Right ventricle myocardium inferior (tissue), 1 donor: ENCODE data around the gene TTC34. TPM values are rescaled to one million over a fixed set of nuclear protein-coding genes. Genes with fewer than 3 reads are reported as not detected.

ENCODE experiments used
- ATAC-seq: fragments of 200-7000 bp; cut with Tn5 transposase; one replicate; pipeline ENCODE4 v1.9.1; 2020; ENCODE audit warnings: mild to moderate bottlenecking, moderate library complexity
- DNase-seq: peaks from one replicate; pipeline ENCODE4 v3.0.0; 2021; ENCODE audit errors: missing footprints
- intact Hi-C: fragments of 100-400 bp; cut with DNase I; formaldehyde crosslinking; loops from one replicate; pipeline ENCODE4 v1.11.0; 2022
- long read RNA-seq: library from polyadenylated mRNA; unstranded; transcript quantifications from one replicate; pipeline ENCODE4 v2.0.0, GENCODE V29; 2021
- total RNA-seq: library from RNA; stranded (reverse); fragmentation: NEBNext Ultra II Directional; extraction: Animal tissue kit (Norgen Biotek cat#: 25700); gene quantifications from one replicate; pipeline ENCODE4 v1.2.1, GENCODE V29; 2021
- donor health status: DM: no; HTN: yes; CAD: no; lungs with severe emphysema.

Gene TTC34, protein sequence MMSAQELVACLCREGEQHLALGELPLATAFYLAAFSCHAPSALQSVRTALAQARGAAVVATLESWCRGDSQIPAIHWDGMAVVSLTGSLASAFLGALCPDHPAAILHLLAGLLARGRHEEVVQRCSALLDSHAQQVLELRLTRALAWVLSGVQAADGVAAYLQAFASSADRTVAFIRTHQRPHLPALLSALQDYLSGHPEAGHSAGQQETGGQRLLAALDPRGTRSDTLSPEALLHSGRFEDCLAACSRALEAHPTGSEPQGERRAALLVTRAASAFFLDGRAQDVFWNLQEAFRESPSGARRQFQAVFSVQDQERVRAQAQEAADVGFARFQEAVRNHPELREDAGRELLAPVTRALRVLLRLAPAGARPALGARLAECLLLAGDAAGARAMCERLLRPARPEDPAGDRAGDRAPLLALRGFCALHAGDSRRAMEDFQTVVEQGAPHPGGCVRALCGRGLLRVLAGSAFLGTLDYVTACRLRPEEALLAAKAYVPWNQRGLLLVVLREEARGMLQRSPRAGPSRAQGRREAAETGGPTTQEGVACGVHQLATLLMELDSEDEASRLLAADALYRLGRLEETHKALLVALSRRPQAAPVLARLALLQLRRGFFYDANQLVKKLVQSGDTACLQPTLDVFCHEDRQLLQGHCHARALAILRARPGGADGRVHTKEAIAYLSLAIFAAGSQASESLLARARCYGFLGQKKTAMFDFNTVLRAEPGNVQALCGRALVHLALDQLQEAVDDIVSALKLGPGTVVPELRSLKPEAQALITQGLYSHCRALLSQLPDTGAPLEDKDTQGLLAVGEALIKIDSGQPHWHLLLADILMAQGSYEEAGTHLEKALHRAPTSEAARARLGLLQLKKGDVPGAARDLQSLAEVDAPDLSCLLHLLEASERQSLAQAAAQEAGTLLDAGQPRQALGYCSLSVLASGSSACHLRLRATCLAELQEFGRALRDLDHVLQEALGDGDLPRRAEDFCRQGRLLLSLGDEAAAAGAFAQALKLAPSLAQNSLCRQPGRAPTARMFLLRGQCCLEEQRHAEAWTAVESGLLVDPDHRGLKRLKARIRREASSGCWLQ
- total RNA-seq: 0.70 TPM
- long read RNA-seq: 0 reads

DNA sequence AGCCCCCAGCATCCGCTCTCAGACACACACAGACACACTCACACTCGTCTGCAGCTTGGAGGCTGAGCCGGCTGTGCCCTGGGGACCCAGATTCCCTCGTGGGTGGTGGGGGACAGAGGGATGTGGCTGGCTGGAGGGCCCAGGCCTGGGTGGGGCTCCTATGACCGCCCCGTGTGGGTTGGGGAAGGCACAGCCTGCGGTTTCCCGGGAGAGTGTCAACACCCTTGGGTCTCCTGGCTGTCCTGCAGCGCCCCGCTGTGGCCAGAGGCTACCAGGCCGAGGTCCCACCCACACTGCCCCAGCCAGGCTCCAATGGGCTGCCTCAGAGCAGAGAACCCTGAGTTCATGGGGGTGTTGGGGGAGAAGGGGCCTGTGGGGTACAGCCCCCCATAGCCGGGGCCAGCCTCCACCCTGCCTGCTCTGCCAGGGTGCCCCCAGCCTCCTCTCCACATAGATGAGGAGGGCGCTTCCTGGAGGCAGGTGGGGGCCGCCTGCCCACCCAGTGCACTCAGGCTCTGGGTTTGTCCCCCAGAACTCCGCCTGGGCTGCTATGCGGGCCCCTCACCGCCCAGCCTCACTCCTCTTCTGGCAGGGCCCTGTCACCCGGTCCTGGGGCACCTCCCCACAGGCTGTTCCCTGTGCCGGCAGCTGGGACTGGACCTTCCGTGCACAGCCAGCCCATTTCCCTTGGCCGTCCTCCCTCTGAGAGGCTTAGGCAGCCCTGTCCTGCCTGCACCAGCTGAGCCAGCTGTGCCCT, at the start of gene TTC34:
TTC34 (minus strand) TSS at position 159 of the 757 bp plus-strand sequence. CDS start 866 bp downstream, outside the sequence.
- intact Hi-C loops: no loop called here
- peak; percentile 55 for DNase-seq
- ATAC-seq: no peak

DNA sequence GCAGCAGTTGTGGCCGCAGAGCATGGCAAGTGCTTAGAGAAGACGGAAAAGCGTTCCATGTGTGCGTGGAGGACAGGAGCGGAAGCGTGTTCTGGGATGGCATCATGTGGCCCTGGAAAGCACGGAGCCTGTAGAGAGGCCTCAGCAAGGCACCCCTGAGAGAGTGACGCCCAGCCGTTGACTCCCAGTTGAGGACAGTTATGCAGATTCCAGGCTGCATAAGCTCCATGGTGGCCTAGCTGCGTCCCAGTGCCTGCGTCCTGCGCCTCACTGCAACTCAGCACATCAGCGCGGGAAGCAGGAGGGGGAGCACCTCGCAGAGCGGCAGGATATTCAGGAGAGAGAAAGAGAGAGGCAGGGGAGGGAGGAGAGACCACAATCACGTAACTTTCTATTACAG, 49.0 kb upstream of the TTC34 start:
- no peak for ATAC-seq
- intact Hi-C loops: no loop called here
- no peak for DNase-seq

DNA sequence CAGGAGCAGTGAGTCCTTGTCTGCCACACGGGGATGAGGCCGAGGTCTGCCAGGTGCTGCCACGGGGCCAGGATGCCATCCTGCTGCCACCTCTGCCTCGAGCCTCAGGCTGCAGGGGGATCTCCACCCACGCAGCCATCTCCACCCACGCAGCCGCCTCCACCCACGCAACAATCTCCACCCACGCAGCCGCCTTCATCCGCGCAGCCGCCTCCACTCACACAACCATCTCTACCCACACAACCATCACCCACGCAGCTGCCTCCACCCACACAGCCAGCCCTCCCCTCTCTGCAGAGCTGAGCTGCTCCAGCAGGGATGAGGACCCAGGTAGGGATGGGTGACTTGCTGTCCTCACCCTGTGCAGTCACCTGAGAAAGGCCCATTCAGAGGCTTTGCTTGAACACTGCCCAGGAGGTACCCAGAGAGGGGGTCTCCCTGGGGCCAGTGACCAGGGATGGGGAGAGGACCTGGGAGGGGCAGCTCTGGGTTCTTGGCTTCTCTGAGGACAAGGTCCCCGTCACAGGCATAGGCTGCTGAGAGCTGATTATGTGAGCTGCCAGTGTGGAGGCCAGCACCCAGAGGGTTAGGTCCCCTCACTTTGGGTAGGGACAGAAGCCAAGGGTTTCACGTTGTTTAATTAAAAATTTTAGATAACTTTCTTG, 46.6 kb upstream of the TTC34 start:
- no peak for DNase-seq
- intact Hi-C loops: no loop called here
- ATAC-seq: no peak

DNA sequence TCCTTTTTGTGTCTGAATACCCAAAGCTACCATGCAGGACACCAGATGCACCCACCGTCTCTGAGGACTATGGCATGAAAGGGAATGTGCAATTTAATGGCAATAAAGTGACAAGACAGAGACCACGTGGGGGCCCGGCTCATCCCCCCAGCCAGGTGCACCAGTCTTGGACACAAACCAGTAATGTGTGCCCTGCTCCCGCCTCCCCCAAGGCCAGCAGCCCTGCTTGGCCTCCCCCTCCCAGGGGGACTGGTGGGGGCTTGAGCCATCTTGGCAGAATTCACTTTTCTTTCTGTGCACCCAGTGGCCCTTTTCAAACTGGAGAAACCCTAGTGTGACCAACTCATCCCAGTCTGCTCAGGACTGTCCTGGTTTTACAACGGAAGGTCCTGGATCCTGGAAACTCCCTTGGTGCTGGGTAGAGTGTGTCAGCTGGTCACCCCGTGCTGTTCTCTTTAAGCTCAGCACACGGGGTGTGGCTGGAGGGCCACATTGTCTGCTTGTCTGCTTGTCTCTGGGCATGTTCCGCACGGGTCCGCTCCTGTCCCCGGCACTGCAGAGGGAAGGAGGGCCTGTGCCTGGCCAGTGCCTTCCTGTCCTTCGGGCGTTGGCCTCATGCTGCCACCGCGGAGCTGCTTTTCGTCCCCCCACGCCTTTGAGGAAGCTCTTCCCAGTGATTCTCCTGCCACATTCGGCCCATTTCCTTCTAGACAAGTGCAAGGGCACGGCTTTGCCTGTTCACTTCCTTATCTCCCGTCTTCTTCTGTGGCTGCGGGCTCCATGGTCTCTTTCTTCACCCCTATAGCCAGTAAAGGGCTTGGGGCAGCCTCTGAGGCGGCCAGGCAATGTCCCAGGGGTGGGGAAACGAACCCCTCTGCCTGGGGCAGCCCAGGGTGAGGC, 45.8 kb upstream of the TTC34 start:
- ATAC-seq (no peak), DNase-seq (peak; percentile 49)
- intact Hi-C loops: no loop called here

DNA sequence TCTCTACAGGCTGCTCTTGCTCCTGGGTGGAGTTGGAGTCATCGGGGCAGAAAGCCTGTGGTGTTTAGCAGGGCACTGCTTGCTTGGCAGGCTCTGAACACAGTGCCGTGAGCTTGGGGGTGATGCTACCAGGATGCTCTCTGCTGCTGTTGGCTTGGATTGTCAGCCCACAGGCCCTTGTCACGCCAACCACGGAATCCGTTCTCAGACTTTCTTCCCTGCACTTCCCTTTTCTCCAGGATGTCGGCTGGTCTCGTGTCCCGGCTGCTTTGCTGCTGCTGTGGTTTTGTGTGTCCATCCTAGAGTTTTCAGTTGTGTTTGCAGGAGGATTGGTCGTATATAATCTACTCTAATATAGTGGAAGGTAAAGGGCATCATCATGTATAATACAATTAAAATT, 44.4 kb upstream of the TTC34 start:
- ATAC-seq: no peak
- intact Hi-C loops: no loop called here
- no peak for DNase-seq

DNA sequence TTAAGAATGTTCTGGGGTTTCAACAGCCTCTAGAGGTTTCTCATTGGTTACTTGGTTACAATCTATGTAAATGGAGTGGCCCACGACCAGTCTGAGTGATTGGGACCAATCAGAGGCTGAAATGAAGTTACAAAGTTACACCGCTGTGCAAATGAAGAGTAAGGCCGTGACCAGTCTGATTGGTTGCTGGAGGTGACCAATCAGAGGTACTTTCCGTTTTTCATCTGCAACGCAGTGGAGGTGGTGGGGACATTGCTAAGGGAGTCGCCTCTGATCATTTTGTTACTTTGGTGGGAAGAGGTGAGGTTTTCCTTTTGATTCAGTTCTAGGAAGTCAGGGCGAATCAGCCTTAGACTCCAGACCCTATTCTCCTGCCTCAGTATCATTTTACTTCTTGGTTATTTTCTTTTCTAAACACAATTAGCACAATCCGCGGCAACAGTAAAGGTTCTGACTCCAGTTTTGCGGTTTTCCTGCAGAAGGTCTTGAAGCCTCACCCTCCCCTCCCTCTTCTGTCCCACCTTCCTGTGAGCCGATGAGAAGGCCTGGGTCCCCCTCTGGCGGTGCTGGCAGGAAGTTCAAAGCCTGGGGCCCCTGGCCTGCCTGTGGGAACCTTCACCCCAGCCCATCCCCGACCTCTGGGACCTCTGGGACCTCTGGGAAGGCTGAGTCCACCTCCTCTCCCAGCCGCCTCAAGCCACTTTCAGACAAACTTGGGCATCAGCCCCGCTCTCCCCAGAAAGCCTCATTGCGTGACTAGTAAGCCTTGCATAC, 38.7 kb upstream of the TTC34 start:
- intact Hi-C loops: no loop called here
- DNase-seq (peak; percentile 14), ATAC-seq (no peak)

DNA sequence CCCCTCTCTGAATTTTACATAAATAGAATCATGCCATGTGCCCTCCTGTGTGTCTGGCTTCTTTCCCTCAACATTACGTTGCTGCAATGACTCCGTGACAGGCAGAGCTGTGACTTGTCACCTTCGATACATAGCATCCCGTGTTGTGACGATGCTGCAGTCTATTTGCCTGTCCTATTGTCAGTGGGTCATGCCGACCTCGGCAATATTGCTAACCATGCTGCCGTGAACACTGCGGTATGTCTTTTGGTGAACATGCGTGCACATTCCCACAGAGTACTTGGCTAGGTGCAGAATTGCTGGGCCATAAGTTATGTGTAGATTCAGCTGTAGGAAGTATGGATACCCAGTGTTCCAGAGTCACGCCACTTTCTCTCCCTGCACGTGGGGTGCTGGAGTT, 36.3 kb upstream of the TTC34 start:
- intact Hi-C loops: no loop called here
- DNase-seq: peak; percentile 37
- no peak for ATAC-seq

DNA sequence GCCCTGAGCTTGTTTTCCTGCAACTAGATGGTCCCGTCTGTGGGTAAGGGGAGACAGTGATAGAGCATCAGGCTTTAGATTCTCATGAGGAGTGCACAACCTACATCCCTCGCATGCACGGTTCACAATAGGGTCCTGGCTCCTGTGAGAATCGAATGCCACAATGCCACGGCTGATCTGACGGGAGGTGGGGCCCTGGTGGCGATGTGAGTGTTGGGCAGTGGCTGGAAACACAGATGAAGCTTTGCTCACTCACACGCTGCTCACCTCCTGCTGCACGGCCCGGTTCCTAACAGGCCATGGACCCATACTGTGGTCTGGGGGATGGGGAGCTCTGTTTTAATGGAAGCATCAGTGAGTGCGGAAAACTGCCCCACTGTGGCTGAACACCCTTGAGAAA, 35.8 kb upstream of the TTC34 start:
- intact Hi-C loops: no loop called here
- DNase-seq: peak; percentile 15
- ATAC-seq: no peak

DNA sequence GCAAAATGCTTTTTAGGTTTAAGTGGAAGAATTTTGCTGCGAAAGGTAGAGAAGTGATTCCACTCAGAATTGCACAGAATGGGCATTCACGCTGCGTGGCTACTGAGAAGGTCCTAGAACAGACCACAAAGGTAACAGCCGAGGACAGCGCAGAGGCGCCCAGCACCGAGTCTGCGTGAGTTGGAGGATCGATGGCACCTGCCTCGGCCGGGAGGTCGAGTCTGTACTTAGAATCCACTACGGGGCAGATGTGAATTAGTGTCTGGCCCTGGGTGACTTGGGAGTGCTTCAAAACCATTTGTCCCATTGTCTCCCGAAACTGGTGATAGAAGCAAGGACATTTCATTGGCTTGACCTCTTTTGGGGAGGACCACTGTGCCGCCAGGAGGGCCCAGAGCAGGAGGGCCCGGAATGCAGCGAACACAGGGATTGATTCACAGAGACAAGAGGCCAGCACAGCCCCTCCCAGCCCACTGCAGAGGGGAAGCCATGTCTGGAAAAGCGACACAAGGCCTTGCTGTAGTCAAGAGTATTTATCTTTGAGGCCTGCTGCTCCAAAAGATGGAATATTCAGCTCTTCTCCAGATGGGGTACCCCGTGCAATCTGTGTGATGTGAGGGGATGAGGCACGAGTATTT, 35.0 kb upstream of the TTC34 start:
- DNase-seq: peak; percentile 53
- intact Hi-C loops: no loop called here
- no peak for ATAC-seq

DNA sequence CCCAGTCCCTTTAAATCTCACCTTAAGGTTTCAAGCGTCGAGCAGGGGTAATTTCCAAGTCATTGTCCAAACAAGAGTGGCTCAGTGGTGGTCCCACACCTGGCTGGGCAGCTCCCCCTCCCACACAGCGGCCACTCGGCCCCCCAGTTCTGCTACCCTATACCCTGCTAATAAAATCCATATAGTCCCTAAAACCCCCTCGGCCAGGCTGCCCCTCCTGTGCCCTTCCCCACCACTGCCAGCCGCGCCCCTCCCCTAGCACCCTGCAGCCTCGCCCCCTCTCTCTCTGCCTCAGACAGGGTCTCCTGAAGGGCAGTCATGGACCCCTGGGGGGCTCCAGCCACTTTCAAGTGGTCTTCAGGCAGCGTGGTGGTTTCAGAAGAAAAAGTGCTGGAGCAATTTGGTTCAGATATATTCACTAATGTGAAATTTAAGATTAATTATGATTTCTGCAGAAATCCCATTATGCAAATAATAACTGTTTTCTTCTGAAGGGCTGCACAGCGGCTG, 34.2 kb upstream of the TTC34 start:
- peak; percentile 44 for DNase-seq
- intact Hi-C loops: no loop called here
- no peak for ATAC-seq

DNA sequence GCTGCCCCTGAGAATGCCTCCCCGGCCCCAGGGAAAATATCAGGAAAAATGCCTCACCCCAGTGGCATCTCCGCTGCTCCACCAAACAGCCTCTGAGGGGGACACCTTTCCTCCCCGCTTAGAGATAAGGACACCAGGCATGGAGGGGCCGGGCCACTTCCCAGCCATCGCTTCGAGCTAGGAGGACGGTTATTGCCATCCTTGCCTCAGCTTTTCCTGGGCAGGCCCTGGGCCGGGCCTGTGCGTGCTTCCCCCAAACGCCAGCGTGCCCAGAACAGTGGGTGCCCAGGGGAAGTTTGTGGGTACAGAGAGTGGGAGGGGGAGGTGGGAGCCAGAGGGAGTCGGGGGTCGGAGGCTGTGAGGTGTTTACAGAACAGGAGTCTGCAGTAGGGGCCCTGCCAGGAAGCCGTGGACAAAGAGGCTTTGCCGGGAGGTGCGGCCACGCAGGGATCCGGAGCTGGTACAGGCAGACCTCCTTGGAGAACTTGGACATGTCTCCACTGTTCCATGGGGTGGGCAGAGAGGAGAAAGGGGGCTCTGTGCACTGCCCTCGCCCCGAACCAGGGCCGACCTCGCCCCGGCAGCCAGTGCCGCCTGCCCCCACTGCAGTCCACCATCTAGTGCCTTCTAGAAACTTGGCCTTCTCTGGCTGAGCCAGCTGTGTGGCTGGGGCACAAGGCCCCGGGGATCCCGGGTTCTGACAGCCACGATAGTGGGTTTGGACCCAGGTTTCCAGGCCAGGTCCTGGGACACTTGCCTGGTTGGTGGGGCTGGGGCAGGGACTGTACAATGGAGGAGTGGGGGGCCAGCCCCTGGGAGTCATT, 33.5 kb upstream of the TTC34 start:
- ATAC-seq (no peak), DNase-seq (peak; percentile 43)
- intact Hi-C loops: no loop called here

DNA sequence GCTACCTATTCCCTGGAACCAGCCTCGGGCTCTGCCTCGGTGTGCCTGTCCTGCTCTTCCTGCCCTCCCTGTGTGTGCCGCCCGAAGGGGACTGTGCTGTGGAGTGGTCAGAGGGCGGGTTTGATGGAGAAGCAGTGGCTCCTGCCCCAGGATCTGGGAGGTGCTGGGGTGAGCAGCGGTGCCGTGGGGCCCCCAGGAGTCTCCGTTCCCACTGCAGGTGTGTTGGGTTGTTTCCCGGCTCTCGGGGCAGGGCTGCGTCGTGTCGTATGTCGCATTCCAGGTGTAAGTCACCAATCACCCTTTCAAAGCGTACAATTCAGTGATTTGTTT, 32.6 kb upstream of the TTC34 start:
- no peak for DNase-seq

DNA sequence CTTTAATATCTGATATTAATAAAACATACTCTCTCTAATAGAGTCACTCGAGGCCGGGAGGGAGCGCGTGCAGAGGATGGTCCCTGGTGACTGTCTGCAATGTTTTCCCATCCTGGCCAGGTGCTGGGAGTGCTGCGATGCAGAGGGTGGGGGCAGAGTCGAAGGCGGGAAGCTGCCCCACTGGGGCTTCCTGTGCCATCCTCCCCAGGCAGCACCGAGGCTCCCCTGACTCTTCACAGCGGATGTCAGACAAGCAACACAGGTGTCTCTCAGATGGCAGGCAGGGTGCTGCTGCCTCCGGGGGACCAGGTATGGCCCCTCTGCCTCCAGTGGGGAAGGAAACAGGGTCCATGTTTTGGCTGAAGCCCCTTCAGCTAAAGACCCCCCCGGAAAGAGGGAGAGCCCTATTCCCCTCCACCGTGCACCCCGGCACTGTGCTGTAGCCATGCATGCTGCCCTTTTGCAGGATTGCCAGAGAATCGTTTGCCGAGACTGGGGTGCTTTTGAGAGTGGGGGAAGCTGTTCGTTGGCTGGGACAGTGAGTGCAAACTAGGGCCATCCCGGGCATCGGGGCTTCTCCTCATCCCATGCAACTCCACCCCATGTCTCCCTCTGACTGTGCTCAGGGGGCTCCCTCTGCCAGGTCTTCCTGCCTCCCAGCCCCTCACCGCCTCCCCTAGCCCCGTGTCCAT, 32.1 kb upstream of the TTC34 start:
- intact Hi-C loops: no loop called here
- no peak for ATAC-seq

More for the DNA sequence above, 32.6 kb upstream of the TTC34 start:
- ATAC-seq: no peak
- intact Hi-C loops: no loop called here

DNA sequence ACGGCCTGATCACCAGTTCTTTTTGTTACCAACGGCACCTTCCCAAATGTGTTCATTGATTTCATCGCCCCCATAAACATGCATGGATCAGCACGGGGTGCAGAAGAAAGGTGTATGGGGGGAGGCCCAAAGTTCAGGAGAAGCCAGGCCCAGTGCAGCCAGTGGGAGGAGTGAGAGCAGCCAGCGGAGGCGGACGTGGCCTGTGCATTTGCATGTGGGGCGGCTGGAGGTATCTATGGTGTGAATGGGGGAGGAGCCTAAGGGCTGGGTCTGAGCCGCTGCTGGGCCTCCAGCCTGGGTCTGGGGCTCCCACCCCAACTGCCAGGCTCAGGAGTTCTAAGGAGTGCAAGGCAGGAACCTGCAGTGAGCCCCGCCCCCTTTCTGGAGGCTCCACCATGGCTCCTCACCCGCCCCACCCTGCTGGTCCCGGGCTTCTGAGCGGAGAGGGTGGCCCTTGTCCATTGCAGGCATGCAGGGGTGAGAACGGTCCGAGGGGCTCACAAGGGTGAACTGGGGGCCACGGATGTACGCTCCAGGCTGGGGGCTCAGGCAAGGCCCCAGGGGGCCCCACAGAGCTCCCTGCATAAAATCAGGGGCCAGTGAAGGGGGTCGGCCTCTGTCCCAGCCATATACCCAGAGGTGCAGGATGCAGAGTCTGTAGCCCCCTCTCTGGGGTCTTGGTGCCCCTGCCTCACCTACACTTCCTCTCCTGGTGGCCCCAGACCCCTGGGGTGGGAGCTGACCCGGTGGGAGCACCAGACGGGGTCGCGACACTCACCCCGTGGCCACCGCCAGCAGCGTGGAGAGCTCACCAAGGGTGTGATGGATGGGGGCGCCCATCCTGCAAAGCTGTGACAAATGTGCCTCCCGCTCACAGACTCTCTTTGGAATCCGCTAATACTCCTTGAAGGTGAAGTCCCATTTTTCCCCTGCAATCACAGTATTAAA, 31.3 kb upstream of the TTC34 start:
- peak; percentile 30 for DNase-seq
- intact Hi-C loops: no loop called here
- no peak for ATAC-seq

More for the DNA sequence above, 32.1 kb upstream of the TTC34 start:
- DNase-seq: no peak
